GM21515 (cell line): Measurements from ENCODE around the gene MSH3.

Experiments
- ATAC-seq: cut with Tn5 transposase; IDR thresholded peaks from one replicate; pipeline ENCODE4 v1.9.1; 2021; ENCODE audit not compliant: unreplicated experiment

Gene MSH3

DNA sequence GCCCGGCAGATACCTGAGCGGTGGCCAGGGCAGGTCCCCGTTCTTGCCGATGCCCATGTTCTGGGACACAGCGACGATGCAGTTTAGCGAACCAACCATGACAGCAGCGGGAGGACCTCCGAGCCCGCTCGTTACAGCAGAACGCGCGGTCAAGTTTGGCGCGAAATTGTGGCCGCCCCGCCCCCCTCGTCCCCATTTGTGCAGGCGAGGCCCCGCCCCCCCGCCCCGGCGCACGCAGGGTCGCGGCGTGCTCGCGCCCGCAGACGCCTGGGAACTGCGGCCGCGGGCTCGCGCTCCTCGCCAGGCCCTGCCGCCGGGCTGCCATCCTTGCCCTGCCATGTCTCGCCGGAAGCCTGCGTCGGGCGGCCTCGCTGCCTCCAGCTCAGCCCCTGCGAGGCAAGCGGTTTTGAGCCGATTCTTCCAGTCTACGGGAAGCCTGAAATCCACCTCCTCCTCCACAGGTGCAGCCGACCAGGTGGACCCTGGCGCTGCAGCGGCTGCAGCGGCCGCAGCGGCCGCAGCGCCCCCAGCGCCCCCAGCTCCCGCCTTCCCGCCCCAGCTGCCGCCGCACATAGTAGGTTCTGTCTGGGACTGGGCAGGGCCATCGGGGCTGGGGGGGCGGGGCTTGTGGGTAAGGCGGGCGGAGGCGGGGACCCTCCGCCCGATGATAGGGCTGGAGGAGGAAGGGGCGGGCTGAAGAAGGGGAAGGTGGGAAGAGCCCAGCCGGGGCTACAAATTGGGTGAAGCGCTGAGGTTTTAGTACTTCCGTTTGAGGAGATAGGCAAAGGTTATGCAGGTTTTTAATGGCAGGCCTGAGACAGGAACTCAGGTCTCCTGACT is at the start of gene MSH3, which contains the start of gene DHFR:
Gene MSH3 (plus strand): TSS at position 262 of the 840 bp plus-strand sequence. CDS start 76 bp downstream, at position 338.
Gene DHFR (minus strand): TSS at position 593 of the 840 bp plus-strand sequence. CDS start 494 bp downstream, at position 99.
- ATAC-seq, result peak; percentile 36

DNA sequence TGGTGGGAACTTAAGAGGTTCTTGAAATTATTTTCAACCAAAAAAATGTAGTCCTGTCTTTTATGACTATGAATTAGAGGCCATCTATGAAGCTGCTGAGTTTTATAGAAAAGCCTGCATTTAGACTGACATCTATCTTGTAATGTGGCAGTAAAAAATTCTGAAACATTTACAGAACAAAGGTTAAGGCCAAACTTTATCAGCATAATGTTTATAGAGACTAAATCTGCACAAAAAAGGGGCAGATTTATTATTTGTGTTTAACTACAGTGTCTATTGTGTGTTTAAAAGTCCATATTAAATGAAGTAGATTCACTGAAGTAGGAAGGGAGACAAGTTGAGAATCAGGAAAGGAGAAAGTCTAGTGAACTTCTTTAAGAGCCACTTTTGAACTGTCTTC is 47.1 kb upstream of the MSH3 start:
- no peak for ATAC-seq

DNA sequence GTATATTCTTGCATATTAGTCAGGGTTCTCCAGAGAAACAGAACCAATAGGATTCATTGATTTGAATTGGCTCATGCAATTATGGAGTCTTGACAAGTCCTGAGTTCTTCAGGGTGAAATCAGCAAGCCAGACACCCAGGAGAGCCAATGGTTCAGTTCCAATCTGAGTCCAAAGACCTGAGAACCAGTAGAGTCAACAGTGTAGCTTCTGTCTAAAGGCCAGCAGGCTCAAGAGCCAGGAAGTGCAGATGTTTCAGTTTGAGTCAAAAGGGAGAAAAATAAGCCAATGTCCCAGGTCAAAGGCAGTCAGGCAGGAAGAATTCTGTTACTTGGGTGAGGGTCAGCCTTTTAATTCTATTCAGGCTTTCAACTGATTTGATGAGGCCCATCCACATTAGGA is 46.6 kb upstream of the MSH3 start:
- ATAC-seq, result peak; percentile 78

DNA sequence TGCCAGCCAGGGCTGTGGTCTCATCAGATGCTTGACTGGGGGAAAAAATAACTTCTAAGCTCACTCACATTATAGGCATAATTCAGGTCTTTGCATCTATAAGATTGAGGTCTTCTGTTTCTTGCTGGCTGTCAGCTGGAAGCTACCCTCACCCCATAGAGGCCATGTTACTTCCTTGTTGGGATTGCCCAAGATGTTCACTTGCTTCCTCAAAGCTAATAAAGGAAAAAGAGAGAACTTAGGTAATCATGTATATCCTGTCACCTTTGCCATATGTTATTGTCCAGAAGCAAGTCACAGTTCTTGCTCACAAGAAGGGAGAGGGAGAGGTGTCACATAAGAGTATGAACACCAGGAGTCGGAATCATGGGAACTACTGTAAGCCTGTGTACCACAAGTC is 45.7 kb upstream of the MSH3 start:
- no peak for ATAC-seq

- ATAC-seq, result no peak
Observed at GRCh38 chr5:80609692-80610091, 44.8 kb upstream of the MSH3 start.

GRCh38 chr5:80615266-80615914 is 39.1 kb upstream of the MSH3 start:
- no peak for ATAC-seq

DNA sequence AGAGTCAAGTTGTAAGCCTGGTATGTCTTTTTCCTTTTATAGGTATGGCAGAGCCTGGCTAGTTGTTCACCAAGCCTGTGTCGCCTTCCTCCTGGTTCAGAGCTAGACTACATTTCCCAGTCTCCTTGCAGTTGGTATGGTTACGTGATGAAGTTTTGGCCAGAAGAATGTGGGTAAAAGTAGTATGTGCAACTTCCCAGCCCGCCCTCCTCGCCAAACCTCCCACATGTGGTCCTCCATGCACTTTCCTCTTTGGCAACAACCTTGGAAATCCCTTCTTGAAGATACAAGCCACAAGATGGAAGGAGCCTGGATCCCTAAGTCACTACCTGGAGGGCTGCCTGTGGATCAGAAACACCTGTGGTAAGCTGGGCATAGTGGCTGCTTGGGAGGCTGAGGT is 36.0 kb upstream of the MSH3 start:
- no peak for ATAC-seq

GRCh38 chr5:80619086-80619485 is 35.4 kb upstream of the MSH3 start:
- ATAC-seq, result no peak

DNA sequence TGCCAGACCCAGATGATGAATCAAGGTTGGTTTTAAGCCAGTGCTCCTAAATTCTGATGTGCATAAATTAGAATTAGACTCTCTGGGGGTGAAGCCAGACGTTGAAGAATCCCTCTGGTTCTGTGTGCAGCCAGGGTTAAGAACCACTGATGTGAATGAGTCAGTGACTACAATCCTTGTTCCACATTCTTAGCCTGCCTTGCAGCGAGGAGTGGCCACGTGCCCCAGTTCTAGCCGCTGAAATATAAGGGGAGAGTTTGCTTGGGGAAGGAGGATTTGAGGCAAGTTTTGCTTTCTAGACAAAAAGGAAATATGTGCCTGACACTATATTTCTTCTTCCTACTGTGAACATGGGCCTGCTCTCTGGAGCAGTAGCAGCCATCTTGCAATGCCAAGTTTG is 34.2 kb upstream of the MSH3 start:
- ATAC-seq, result no peak

DNA sequence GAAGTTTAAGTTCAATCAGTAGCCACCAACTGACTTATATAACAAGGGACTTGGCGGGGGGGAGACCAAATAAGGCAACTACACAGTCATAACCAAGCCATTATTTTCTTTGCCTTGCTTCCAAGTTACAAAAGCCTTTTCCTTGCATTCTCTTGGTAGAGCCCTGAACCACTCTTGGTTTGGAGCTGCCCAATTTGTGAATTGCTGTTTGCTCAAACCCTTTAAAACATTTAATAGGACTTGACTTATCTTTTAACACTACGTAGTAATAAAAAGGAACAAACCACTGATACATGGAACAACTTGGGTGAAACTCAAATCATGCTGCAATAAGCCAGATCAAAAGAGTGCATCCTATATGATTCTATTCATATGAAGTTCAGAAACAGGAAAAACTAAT is 31.7 kb upstream of the MSH3 start:
- ATAC-seq, result no peak

- no peak for ATAC-seq
Observed at GRCh38 chr5:80623999-80624398, 30.5 kb upstream of the MSH3 start.

DNA sequence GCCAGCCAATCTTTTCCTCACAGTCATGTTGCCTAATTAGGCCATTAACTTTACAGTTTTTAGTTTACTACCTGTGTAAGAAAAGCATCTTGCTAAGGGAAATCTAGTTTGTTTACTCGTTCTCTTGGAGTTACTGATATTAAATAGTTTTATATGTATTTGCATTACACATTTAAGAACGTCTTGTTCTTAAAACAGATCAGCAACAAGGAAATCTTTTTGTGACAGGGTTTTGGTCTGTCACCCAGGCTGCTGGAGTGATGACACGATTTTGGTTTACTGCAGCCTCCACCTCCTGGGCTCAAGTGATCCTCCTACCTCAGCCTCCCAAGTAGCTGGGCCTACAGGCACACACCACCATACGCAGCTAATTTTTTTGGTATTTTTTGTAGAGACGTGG is 29.2 kb upstream of the MSH3 start:
- ATAC-seq, result no peak

- ATAC-seq, result no peak
Observed at GRCh38 chr5:80629281-80629680, 25.2 kb upstream of the MSH3 start.

GRCh38 chr5:80631278-80632259 is 22.9 kb upstream of the MSH3 start:
- ATAC-seq, result no peak

DNA sequence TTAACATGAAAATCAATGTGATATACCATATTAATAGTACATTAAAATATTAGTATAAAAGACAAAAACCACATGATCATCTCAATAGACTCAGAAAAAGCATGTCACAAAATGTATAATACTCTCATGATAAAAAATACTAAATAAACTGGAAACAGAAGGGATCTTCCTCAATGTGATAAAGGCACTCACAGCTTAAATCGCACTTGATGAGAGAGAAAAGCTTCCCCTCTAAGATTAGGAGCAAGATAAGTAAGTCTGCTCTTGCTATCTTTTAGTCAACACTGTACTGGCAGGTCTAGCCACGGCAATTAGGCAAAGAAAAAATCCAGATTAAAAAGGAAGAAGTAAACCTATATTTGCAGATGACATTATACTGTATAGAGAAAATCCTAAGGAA is 21.8 kb upstream of the MSH3 start:
- ATAC-seq, result no peak

GRCh38 chr5:80634193-80634592 is 20.3 kb upstream of the MSH3 start:
- no peak for ATAC-seq

GRCh38 chr5:80641353-80641752 is 13.1 kb upstream of the MSH3 start:
- no peak for ATAC-seq

- ATAC-seq, result no peak
Observed at GRCh38 chr5:80644900-80645299, 9.6 kb upstream of the MSH3 start.

DNA sequence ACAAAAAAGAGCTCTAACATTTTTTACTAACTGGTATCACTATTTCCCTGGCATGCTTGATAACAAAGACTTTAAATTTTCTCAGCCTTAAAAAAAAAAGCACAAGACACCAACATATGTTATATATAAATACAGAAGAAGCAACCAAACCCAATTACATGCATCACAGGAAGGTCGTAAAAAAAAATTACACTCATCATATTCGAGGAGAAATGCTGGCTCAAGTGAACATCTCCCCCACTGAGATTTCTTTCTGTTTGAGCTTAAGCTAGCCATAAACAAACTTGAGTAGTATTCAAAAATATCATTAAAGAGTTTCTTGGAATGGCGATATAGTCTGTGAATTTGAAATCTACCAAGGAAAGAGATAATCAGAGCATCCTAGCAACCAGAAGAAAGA is 7.5 kb upstream of the MSH3 start:
- no peak for ATAC-seq

- ATAC-seq, result no peak
Observed at GRCh38 chr5:80653502-80653901, 950 bp upstream of the MSH3 start.

DNA sequence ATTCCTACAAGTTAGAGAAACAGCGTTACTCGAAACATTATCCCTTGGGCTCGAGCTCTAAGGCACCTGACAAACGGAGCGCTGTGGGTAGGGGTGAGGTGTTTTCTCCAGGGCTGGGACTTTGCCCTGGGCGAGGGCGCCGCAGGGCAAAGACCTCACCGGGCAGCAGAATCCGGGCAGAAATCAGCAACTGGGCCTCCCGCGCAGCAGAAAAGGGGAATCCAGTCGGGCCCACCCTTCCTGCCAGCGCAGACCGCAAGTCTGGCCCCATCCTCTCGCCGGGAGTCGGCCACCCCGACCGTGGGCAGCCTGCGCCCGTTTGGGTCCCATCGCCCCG is 430 bp upstream of the MSH3 start:
- ATAC-seq, result no peak
